ENCODE results near the gene EP400.
A peak's percentile ranks its signal among the peaks of the same experiment; 100 is the strongest.
"Not testable (repeated sequence)": the region's sequence is repeated elsewhere in the genome, so short reads cannot be mapped to it uniquely, and the experiment has no call there.

EP400 gene

GRCh38 chr12:132085291-132085635 is 135.5 kb downstream of the EP400 start:
- H3K9me3 ChIP-seq (ENCODE audit: control insufficient read depth in 5 of 5, low read length in 5 of 5): no peaks in the 10 kb centered on the region
- peaks cover 4 to 11% (median 5%) of the 10 kb centered on the region in 5 donors for H3K36me3 ChIP-seq (ENCODE audit: control insufficient read depth in 5 of 5, insufficient read depth in 5 of 5, low read length in 5 of 5)
- H3K4me3 ChIP-seq (ENCODE audit: low read depth in 1 of 5, low read length in 5 of 5): peak overlapping the region; percentile 67 to 77 (median 73)
- no peaks in the 10 kb centered on the region for H3K27me3 ChIP-seq (ENCODE audit: control insufficient read depth in 5 of 5, insufficient read depth in 4 of 5, low read length in 5 of 5)
- peak overlapping the region; percentile 93 for H3K27ac ChIP-seq (ENCODE audit: low read depth, low read length)
- peaks cover 6 to 20% (median 16%) of the 10 kb centered on the region in 5 donors for H3K4me1 ChIP-seq (ENCODE audit: control insufficient read depth in 5 of 5, insufficient read depth in 5 of 5, low read length in 5 of 5)
- H3K9ac ChIP-seq (ENCODE audit: low read length in 5 of 5): peak overlapping the region; percentile 75 to 87 (median 82)

GRCh38 chr12:132089407-132089910 is 139.7 kb downstream of the EP400 start:
- H3K27me3 ChIP-seq (ENCODE audit: control insufficient read depth in 5 of 5, insufficient read depth in 4 of 5, low read length in 5 of 5): no peaks in the 10 kb centered on the region
- H3K4me3 ChIP-seq (ENCODE audit: low read depth in 1 of 5, low read length in 5 of 5): no peak overlapping the region
- no peak overlapping the region for H3K27ac ChIP-seq (ENCODE audit: low read depth, low read length)
- peaks cover 3 to 11% (median 10%) of the 10 kb centered on the region in 5 donors for H3K4me1 ChIP-seq (ENCODE audit: control insufficient read depth in 5 of 5, insufficient read depth in 5 of 5, low read length in 5 of 5)
- no peak overlapping the region for H3K9ac ChIP-seq (ENCODE audit: low read length in 5 of 5)
- H3K36me3 ChIP-seq (ENCODE audit: control insufficient read depth in 5 of 5, insufficient read depth in 5 of 5, low read length in 5 of 5): peaks cover 4 to 9% (median 5%) of the 10 kb centered on the region in 5 donors
- H3K9me3 ChIP-seq (ENCODE audit: control insufficient read depth in 5 of 5, low read length in 5 of 5): no peaks in the 10 kb centered on the region

- Histone ChIP-seq H3K36me3 (ENCODE audit: control insufficient read depth in 5 of 5, insufficient read depth in 5 of 5, low read length in 5 of 5) (peaks cover 4 to 17% (median 7%) of the 10 kb centered on the region in 5 donors), H3K4me1 (ENCODE audit: control insufficient read depth in 5 of 5, insufficient read depth in 5 of 5, low read length in 5 of 5) (no peaks in the 10 kb centered on the region), H3K27me3 (ENCODE audit: control insufficient read depth in 5 of 5, insufficient read depth in 4 of 5, low read length in 5 of 5) (no peaks in the 10 kb centered on the region), H3K27ac (ENCODE audit: low read depth, low read length) (no peak overlapping the region), H3K9me3 (ENCODE audit: control insufficient read depth in 5 of 5, low read length in 5 of 5) (no peaks in the 10 kb centered on the region), H3K4me3 (ENCODE audit: low read depth in 1 of 5, low read length in 5 of 5) (no peak overlapping the region), H3K9ac (ENCODE audit: low read length in 5 of 5) (no peak overlapping the region)
These were observed 144.6 kb downstream of the EP400 start for GRCh38 chr12:132094269-132094891.

- Histone ChIP-seq H3K4me1 (ENCODE audit: control insufficient read depth in 5 of 5, insufficient read depth in 5 of 5, low read length in 5 of 5) (no peaks in the 10 kb centered on the region), H3K4me3 (ENCODE audit: low read depth in 1 of 5, low read length in 5 of 5) (no peak overlapping the region), H3K36me3 (ENCODE audit: control insufficient read depth in 5 of 5, insufficient read depth in 5 of 5, low read length in 5 of 5) (peaks cover 3 to 30% (median 15%) of the 10 kb centered on the region in 5 donors), H3K27me3 (ENCODE audit: control insufficient read depth in 5 of 5, insufficient read depth in 4 of 5, low read length in 5 of 5) (no peaks in the 10 kb centered on the region), H3K27ac (ENCODE audit: low read depth, low read length) (no peak overlapping the region), H3K9ac (ENCODE audit: low read length in 5 of 5) (no peak overlapping the region), H3K9me3 (ENCODE audit: control insufficient read depth in 5 of 5, low read length in 5 of 5) (no peaks in the 10 kb centered on the region)
These were observed 146.0 kb downstream of the EP400 start for GRCh38 chr12:132095520-132096409.

GRCh38 chr12:132099739-132100138 is 150.0 kb downstream of the EP400 start:
- no peak overlapping the region for H3K4me3 ChIP-seq (ENCODE audit: low read depth in 1 of 5, low read length in 5 of 5)

GRCh38 chr12:132100306-132101065 is 150.7 kb downstream of the EP400 start:
- Histone ChIP-seq H3K9me3 (ENCODE audit: control insufficient read depth in 5 of 5, low read length in 5 of 5) (no peaks in the 10 kb centered on the region), H3K27ac (ENCODE audit: low read depth, low read length) (no peak overlapping the region), H3K4me3 (ENCODE audit: low read depth in 1 of 5, low read length in 5 of 5) (no peak overlapping the region), H3K9ac (ENCODE audit: low read length in 5 of 5) (no peak overlapping the region), H3K4me1 (ENCODE audit: control insufficient read depth in 5 of 5, insufficient read depth in 5 of 5, low read length in 5 of 5) (no peaks in the 10 kb centered on the region), H3K27me3 (ENCODE audit: control insufficient read depth in 5 of 5, insufficient read depth in 4 of 5, low read length in 5 of 5) (no peaks in the 10 kb centered on the region), H3K36me3 (ENCODE audit: control insufficient read depth in 5 of 5, insufficient read depth in 5 of 5, low read length in 5 of 5) (peaks cover 3 to 33% (median 18%) of the 10 kb centered on the region in 5 donors)

More at GRCh38 chr12:132099739-132100138, 150.0 kb downstream of the EP400 start:
- no peak overlapping the region for H3K9ac ChIP-seq (ENCODE audit: low read length in 5 of 5)
- H3K4me1 ChIP-seq (ENCODE audit: control insufficient read depth in 5 of 5, insufficient read depth in 5 of 5, low read length in 5 of 5): no peaks in the 10 kb centered on the region
- no peaks in the 10 kb centered on the region for H3K9me3 ChIP-seq (ENCODE audit: control insufficient read depth in 5 of 5, low read length in 5 of 5)
- H3K36me3 ChIP-seq (ENCODE audit: control insufficient read depth in 5 of 5, insufficient read depth in 5 of 5, low read length in 5 of 5): peaks cover 3 to 27% (median 13%) of the 10 kb centered on the region in 5 donors
- no peak overlapping the region for H3K27ac ChIP-seq (ENCODE audit: low read depth, low read length)
- H3K27me3 ChIP-seq (ENCODE audit: control insufficient read depth in 5 of 5, insufficient read depth in 4 of 5, low read length in 5 of 5): no peaks in the 10 kb centered on the region

- H3K4me1 ChIP-seq (ENCODE audit: control insufficient read depth in 5 of 5, insufficient read depth in 5 of 5, low read length in 5 of 5): no peaks in the 10 kb centered on the region
- no peak overlapping the region for H3K9ac ChIP-seq (ENCODE audit: low read length in 5 of 5)
- H3K9me3 ChIP-seq (ENCODE audit: control insufficient read depth in 5 of 5, low read length in 5 of 5): no peaks in the 10 kb centered on the region
- H3K36me3 ChIP-seq (ENCODE audit: control insufficient read depth in 5 of 5, insufficient read depth in 5 of 5, low read length in 5 of 5): peaks cover 0 to 27% (median 19%) of the 10 kb centered on the region in 5 donors
- H3K27ac ChIP-seq (ENCODE audit: low read depth, low read length): no peak overlapping the region
- no peaks in the 10 kb centered on the region for H3K27me3 ChIP-seq (ENCODE audit: control insufficient read depth in 5 of 5, insufficient read depth in 4 of 5, low read length in 5 of 5)
- no peak overlapping the region for H3K4me3 ChIP-seq (ENCODE audit: low read depth in 1 of 5, low read length in 5 of 5)
These were observed 152.6 kb downstream of the EP400 start for GRCh38 chr12:132102297-132102696.

GRCh38 chr12:132103072-132103471 is 153.3 kb downstream of the EP400 start:
- not testable (repeated sequence) for H3K4me1 ChIP-seq (ENCODE audit: control insufficient read depth in 5 of 5, insufficient read depth in 5 of 5, low read length in 5 of 5); H3K4me3 ChIP-seq (ENCODE audit: low read depth in 1 of 5, low read length in 5 of 5); H3K9ac ChIP-seq (ENCODE audit: low read length in 5 of 5); H3K9me3 ChIP-seq (ENCODE audit: control insufficient read depth in 5 of 5, low read length in 5 of 5); H3K27me3 ChIP-seq (ENCODE audit: control insufficient read depth in 5 of 5, insufficient read depth in 4 of 5, low read length in 5 of 5); H3K27ac ChIP-seq (ENCODE audit: low read depth, low read length)
- peaks cover 0 to 28% (median 20%) of the 10 kb centered on the region in 5 donors for H3K36me3 ChIP-seq (ENCODE audit: control insufficient read depth in 5 of 5, insufficient read depth in 5 of 5, low read length in 5 of 5)

- Histone ChIP-seq H3K9ac (ENCODE audit: low read length in 5 of 5) (no peak overlapping the region), H3K27ac (ENCODE audit: low read depth, low read length) (no peak overlapping the region), H3K4me1 (ENCODE audit: control insufficient read depth in 5 of 5, insufficient read depth in 5 of 5, low read length in 5 of 5) (no peaks in the 10 kb centered on the region), H3K4me3 (ENCODE audit: low read depth in 1 of 5, low read length in 5 of 5) (no peak overlapping the region), H3K9me3 (ENCODE audit: control insufficient read depth in 5 of 5, low read length in 5 of 5) (no peaks in the 10 kb centered on the region), H3K36me3 (ENCODE audit: control insufficient read depth in 5 of 5, insufficient read depth in 5 of 5, low read length in 5 of 5) (peaks cover 0 to 35% (median 26%) of the 10 kb centered on the region in 5 donors), H3K27me3 (ENCODE audit: control insufficient read depth in 5 of 5, insufficient read depth in 4 of 5, low read length in 5 of 5) (no peaks in the 10 kb centered on the region)
These were observed 154.0 kb downstream of the EP400 start for GRCh38 chr12:132103542-132104308.
